ENCODE measurements around the gene ARL10.

ARL10 gene

DNA sequence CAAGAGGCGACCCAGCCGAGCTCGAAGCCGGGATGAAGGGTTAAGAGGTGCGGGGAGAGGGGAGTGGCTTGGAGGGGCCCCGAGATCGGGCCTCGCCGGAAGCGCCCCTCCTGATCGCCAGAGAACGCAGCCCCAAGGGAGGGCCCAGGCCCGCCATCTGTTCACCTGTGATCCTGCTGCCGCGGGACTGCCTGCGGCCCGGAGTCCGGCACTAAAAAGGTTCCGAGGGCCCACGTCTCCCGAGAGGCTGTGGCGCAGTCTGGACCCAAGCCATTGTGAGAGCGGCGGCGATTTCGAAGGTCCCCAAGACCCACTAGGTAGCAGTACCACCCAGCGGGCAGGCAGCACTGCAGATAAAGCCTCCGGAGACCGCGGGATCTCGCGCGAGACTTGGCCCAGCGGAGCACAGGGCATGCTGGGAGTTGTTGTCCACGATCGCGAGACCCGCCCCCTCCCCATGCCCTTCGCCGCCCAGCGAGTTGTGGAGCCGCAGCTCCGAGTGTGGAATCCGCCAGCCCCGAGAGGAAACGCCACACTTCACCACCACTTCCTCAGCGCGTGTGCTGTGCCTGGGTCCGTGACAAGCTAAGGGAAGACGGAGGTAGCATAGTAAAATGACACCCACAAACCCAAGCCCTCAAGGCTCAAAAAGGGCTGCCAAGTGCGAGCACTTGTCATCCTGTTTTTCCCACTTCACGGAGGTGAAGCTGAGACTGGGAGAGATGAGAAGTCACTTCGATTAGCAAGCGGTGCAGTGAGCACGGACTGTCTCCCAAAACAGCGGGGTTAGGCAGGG lies 3.7 kb upstream of the ARL10 start, which contains the start of gene KIAA1191:
KIAA1191 (minus strand) TSS at position 328 of the 796 bp plus-strand sequence. CDS start 2,256 bp downstream, outside the sequence.
- peak; percentile 82 to 88 (median 86) for DNase-seq (ENCODE audit: low read depth in 3 of 3, low spot score in 1 of 3)

GRCh38 chr5:176362233-176362490 lies 3.1 kb upstream of the ARL10 start:
- DNase-seq (ENCODE audit: low read depth in 3 of 3, low spot score in 1 of 3): no peak

GRCh38 chr5:176364765-176365350 lies 429 bp upstream of the ARL10 start:
- no peak for DNase-seq (ENCODE audit: low read depth in 3 of 3, low spot score in 1 of 3)

DNA sequence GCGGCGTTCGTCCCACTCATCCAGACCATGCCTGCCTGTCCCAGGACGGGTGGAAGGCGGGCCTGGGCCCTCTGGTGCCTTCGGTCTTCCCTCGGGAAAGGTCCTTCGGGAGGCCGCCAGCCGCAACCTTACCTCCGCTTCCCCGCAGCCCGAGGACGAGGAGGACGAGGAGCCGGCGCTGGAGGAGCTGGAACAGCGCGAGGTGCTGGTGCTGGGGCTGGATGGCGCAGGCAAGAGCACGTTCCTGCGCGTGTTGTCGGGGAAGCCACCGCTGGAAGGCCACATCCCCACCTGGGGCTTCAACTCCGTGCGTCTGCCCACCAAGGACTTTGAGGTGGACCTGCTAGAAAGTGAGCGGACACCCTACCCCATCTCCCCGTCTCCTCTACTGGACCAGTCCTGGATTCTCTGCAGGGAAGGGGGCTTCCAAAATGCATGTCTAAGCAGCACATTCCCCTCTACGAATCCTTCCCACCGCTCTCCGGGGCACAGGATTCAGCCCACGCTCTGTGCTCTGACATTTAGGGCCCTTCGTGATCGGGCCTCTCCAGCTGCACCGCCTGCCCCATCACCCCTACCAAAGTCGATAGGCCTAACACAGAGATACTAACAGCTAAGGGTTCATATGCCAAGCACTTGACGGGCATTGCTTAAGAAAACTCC lies 1.1 kb downstream of the ARL10 start:
- DNase-seq (ENCODE audit: low read depth in 3 of 3, low spot score in 1 of 3): no peak

DNA sequence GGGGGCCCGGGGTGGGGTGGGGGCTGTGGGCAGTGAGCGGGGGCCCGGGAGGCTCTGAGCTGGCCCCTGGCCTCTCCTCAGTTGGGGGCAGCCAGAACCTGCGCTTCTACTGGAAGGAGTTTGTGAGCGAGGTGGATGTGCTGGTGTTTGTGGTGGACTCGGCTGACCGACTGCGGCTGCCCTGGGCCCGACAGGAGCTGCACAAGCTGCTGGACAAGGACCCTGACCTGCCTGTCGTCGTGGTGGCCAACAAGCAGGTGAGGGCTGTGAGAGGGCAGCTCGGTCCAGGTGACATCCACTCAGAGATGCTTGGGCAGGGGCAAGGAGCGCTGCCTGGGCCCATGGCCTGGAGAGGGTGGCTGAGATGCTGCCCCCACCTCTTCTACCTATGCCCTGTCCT lies 3.4 kb downstream of the ARL10 start:
- DNase-seq (ENCODE audit: low read depth in 3 of 3, low spot score in 1 of 3): no peak

DNA sequence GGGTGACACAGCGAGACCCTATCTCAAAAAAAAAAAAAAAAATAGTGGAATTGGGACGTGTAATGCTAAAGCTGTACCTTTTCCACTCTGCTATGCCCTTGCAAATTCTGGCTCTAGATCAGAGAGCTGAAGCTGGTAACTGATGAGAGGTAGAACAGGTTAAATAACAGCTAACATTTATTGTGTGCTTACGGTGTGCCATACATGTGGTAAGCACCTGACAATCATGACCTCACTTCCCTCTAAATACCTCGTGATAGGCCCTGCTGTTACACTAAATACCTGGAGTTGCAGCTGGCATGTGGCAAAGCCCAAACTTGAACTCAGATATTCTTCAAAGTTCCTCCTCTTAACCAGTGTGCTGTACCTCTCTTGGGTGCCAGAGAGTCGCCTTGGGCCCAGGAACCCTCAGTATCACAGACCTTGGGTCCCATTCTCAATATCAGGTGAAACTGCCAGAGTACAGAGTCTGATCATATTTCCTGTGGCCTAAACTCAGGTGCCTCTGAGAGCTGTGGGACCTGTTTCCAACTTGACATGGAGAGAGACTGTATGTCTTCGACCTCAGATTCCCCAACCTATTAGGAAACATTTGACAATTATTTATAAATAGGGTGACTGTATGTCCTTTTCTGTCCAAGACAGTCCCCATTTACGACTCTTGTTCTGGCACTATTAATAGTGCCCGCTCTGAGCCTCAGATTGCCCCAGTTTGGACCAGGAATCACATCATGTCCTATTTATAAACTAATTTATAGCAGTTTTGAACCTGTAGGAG lies 4.8 kb downstream of the ARL10 start:
- no peak for DNase-seq (ENCODE audit: low read depth in 3 of 3, low spot score in 1 of 3)

GRCh38 chr5:176371621-176372539 lies 6.6 kb downstream of the ARL10 start:
- no peak for DNase-seq (ENCODE audit: low read depth in 3 of 3, low spot score in 1 of 3)

GRCh38 chr5:176373100-176373818 lies 8.0 kb downstream of the ARL10 start:
- DNase-seq (ENCODE audit: low read depth in 3 of 3, low spot score in 1 of 3): no peak

DNA sequence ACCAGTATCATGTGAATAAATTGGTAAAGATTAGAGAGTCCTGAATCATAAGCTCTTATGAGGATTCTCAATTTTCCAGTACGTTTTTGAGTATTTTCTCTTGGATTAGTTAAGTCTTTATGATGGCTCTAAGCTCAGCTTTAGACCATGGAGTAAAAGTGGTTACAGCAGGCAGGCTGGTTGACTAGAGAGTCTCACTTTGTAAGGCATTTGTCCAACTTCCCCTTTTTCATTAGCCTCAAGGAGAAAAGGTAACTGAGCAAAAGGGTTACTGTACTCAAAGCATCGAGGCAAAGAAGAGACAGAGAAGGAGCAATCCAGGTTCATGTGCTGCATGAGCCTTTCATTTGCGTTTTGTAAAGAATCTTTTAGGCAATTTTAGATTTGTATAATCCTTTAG lies 14.6 kb downstream of the ARL10 start:
- DNase-seq (ENCODE audit: low read depth in 3 of 3, low spot score in 1 of 3): no peak

DNA sequence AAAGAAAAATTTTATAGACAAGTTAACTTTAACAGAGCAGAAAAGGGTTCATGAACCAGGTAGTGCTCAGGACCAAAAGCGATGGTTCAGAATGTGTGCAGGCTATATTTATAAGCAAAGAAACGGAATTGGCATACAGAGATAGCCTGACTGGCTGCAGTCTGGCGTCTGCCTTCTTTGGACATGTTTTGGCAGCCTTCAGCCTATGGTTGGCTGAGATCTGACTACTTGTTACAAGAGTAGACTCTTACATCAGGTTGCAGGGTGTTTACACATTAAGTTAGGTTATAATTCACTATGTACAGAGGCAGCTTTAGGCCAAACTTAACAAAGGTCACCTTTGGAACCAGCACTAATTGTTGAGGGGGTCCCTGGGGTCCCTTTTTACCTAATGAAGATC lies 16.1 kb downstream of the ARL10 start:
- no peak for DNase-seq (ENCODE audit: low read depth in 3 of 3, low spot score in 1 of 3)

DNA sequence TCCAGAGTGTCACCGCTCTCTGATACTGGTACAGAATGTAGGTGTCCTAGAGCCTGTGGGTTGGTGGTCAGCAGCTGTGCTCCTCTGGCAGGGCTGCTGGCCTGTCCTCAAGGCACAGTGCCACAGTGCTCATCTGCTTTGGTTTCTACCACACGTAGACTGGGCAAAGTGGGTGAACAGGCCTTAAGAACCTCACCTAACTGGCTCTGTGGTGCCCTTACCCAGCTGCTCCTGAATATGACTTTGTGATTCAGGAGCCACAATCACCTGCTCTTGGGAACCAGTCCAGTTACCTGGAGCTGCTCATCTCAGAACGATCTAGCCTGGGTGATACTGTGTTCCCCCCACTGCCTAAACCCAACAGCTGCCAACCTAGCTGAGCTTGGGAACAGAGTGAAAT lies 16.7 kb downstream of the ARL10 start:
- no peak for DNase-seq (ENCODE audit: low read depth in 3 of 3, low spot score in 1 of 3)

DNA sequence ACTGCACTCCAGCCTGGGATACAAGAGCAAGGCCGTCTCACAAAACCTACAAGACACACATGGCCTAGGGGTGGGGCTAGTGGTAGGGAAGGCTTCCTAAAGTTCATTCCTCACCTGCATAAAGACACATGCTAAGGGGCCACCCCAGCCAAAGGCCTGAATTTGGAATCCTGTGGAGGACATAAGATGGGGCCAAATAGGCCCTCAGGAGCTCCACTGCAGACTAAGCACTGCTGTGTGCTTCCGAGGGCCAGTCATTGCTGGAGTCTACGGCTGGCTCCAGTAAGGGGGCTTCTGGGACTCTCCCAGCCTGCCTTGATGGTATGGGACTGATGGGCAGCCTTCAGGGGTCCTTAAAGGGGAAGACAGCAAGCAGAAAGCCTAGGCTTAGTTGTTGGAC lies 17.4 kb downstream of the ARL10 start:
- DNase-seq (ENCODE audit: low read depth in 3 of 3, low spot score in 1 of 3): no peak

- DNase-seq (ENCODE audit: low read depth in 3 of 3, low spot score in 1 of 3): no peak
These were observed 18.1 kb downstream of the ARL10 start for GRCh38 chr5:176383248-176383905.

DNA sequence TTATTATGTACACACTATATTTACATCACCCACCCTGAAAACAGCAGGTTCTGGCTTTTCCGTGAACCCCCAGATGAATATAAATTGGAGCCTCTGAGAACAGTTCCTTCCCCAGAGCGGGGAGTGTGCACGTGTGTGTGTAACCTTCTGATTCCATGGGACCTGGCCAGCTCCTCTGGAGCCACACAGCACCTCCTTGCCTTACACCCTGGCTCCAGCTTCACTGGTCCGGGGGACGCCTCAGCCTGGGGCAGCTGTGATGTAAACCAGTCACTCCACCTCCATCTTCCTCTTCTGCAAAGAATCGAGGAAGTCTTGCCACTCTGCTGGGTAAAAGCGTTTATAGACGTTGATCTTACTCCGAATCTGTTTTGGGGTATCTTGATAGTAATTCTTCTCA lies 18.7 kb downstream of the ARL10 start:
- no peak for DNase-seq (ENCODE audit: low read depth in 3 of 3, low spot score in 1 of 3)

GRCh38 chr5:176384366-176384930 lies 19.2 kb downstream of the ARL10 start:
- no peak for DNase-seq (ENCODE audit: low read depth in 3 of 3, low spot score in 1 of 3)

DNA sequence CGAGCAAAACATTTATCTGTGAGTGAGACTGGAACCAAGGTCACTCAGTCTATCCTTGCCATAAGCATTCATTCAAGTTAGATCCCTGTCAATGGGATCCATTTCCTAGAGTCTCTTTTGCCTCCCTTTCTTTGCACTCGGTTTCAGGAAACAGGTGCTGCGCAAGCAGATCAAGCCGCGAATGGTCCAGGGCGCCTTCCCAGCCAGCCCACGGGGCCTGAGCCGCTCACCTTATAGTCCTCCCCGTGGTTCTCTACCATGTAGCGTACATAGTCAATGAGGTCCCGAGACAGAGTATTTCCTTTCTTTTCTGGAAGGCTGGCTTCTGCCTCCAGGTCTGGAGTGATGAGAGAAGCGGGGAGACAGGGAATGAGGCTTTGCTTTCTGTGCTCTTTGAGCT lies 19.7 kb downstream of the ARL10 start:
- DNase-seq (ENCODE audit: low read depth in 3 of 3, low spot score in 1 of 3): no peak

GRCh38 chr5:176386491-176386890 lies 21.2 kb downstream of the ARL10 start:
- no peak for DNase-seq (ENCODE audit: low read depth in 3 of 3, low spot score in 1 of 3)

DNA sequence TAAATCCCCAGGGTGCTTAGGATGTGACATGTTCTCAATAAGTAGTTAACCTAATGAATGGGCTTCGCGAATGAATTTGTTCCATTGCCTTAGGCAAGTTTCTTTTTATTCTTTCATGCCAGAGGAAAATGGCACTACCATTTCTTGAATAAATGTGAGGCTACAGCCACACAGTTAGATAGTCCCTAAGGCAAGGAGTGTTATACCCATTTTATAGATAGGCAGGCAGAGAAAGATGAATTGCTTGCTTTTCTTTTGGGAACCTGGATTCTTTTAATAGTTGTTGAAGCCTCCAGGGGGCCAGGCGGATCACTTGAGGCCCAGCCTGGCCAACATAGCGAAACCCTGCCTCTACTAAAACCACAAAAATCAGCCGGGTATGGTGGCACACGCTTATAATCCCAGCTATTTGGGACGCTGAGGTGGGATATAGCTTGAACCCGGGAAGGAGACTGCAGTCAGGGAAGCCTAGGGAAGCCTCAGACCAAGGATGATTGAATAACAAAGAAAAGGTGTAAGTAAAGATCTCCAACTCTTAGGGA lies 22.2 kb downstream of the ARL10 start:
- DNase-seq (ENCODE audit: low read depth in 3 of 3, low spot score in 1 of 3): no peak

DNA sequence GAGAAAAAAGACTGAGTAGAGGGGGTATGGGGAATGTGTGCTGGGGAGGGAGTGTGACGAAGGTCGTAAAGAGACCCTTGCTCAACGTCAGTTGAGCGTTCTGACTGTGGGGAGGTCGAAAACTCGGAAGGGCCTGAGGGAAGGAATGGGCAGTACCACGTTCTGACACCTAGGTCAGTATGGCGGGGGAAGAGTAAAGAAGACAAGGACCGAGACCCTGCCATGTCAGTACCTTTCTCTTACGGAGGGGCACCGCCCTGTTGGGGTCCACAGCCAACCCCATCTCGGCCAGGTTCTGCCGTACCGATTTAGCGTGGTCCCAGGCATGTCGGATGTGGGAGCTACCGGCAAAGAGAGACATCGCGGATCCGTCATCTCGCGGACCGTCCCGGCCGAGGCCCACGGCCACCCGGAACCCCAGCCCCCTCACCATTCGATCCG lies 22.7 kb downstream of the ARL10 start:
- DNase-seq (ENCODE audit: low read depth in 3 of 3, low spot score in 1 of 3): no peak

All from stimulated activated CD4-positive, alpha-beta T cell treated with anti-CD3 and anti-CD28 coated beads, TNF-alpha, amount 100 ng/mL, for 1 hour (primary cell).